Stimulated activated CD4-positive, alpha-beta T cell treated with anti-CD3 and anti-CD28 coated beads, TNF-alpha, amount 100 ng/mL, for 4 hours (primary cell): ENCODE measurements around the gene PSD2.

Source experiments
- DNase-seq, 3 experiments: peaks; one replicate each; pipeline ENCODE4 v3.0.0-alpha.2; 2020; ENCODE audit warnings: low read depth in 3 of 3

PSD2 gene

GRCh38 chr5:139855946-139856540, 60.4 kb downstream of the PSD2 start:
- DNase-seq: no peak

GRCh38 chr5:139856714-139857113, 61.1 kb downstream of the PSD2 start:
- no peak for DNase-seq

GRCh38 chr5:139859013-139859412, 63.4 kb downstream of the PSD2 start:
- DNase-seq: no peak

- no peak for DNase-seq
These were observed 65.6 kb downstream of the PSD2 start for GRCh38 chr5:139861021-139861888.

- DNase-seq: no peak
These were observed 66.2 kb downstream of the PSD2 start for GRCh38 chr5:139861889-139862207.

- no peak for DNase-seq
These were observed 66.7 kb downstream of the PSD2 start for GRCh38 chr5:139862313-139862712.

GRCh38 chr5:139862803-139863202, 67.2 kb downstream of the PSD2 start:
- DNase-seq: no peak

- DNase-seq: no peak
These were observed 67.8 kb downstream of the PSD2 start for GRCh38 chr5:139863361-139863760.

- DNase-seq: peak; percentile 12 to 28 (median 22)
These were observed 68.4 kb downstream of the PSD2 start for GRCh38 chr5:139863855-139864558.

- no peak for DNase-seq
These were observed 69.3 kb downstream of the PSD2 start for GRCh38 chr5:139864716-139865483.

GRCh38 chr5:139867109-139867508, 71.5 kb downstream of the PSD2 start:
- no peak for DNase-seq

GRCh38 chr5:139867581-139867980, 72.0 kb downstream of the PSD2 start:
- DNase-seq: no peak

- no peak for DNase-seq
These were observed 73.6 kb downstream of the PSD2 start for GRCh38 chr5:139869042-139869790.

GRCh38 chr5:139870677-139871076, 75.1 kb downstream of the PSD2 start:
- DNase-seq: no peak

GRCh38 chr5:139871614-139872013, 76.0 kb downstream of the PSD2 start:
- DNase-seq: no peak

- no peak for DNase-seq
These were observed 76.6 kb downstream of the PSD2 start for GRCh38 chr5:139872052-139872766.

- DNase-seq: no peak
These were observed 77.5 kb downstream of the PSD2 start for GRCh38 chr5:139872851-139873794.

- DNase-seq: no peak
These were observed 80.3 kb downstream of the PSD2 start for GRCh38 chr5:139875957-139876356.

GRCh38 chr5:139877129-139877597, 81.6 kb downstream of the PSD2 start:
- DNase-seq: no peak
